GM15510 (cell line): ENCODE results near the gene LRRC56.

Source experiments
- POLR2A ChIP-seq: IDR thresholded peaks from 3 replicates; pipeline ENCODE4 v1.6.1; 2011; ENCODE audit warnings: borderline replicate concordance; ENCODE audit not compliant: insufficient read length; ENCODE audit errors: extremely low read depth

The LRRC56 gene

DNA sequence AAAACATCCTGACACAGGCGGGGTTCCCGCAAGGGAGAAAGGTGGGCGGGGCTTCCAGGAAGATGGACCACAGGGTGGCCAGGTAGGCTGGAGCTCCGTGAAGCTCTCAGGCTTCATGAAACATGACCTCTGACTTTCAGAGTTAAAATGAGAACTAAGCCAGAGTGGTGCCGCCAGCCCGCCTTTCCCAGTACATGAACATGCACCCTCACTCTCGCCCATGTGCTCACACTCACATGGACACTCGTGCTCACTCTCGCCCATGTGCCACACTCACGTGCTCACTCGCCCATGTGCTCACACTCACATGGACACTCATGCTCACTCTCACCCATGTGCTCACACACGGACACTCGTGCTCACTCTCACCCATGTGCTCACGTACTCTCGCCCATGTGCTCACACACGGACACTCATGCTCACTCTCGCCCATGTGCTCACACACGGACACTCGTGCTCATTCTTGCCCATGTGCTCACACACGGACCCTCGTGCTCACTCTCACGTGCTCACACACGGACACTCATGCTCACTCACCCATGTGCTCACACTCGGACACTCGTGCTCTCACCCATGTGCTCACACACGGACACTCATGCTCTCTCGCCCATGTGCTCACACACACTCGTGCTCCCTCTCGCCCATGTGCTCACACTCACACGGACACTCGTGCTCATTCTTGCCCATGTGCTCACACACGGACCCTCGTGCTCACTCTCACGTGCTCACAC lies 40.3 kb upstream of the LRRC56 start:
- no peak for TF ChIP-seq POLR2A

DNA sequence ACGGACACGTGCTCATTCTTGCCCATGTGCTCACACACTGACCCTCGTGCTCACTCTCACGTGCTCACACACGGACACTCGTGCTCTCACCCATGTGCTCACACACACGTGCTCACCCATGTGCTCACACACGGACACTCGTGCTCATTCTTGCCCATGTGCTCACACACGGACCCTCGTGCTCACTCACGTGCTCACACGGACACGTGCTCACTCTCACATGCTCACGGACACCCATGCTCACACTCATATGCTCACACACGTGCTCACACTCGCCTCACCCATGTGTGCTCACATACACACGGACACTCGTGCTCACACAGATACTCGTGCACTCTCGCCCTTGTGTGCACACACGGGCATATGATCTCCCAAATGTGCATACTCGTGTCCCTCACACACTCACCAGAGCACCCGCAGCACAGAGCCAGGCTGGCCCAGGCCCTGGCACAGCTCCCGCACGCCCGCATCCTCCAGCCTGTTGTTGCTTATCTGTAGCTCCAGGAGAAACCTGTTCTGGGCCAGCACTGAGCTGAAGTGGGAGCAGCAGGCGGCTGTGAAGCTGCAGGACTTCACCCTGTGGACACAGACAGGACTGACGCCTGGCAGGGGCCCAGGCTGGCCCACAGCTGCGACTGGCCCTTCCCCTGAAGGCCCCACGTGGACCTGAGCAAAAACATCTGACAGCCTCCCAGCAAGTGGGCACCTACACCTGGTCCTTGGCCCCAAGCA lies 39.6 kb upstream of the LRRC56 start:
- TF ChIP-seq POLR2A: no peak

- TF ChIP-seq POLR2A: no peak
These were observed 38.8 kb upstream of the LRRC56 start for GRCh38 chr11:498297-499181.

DNA sequence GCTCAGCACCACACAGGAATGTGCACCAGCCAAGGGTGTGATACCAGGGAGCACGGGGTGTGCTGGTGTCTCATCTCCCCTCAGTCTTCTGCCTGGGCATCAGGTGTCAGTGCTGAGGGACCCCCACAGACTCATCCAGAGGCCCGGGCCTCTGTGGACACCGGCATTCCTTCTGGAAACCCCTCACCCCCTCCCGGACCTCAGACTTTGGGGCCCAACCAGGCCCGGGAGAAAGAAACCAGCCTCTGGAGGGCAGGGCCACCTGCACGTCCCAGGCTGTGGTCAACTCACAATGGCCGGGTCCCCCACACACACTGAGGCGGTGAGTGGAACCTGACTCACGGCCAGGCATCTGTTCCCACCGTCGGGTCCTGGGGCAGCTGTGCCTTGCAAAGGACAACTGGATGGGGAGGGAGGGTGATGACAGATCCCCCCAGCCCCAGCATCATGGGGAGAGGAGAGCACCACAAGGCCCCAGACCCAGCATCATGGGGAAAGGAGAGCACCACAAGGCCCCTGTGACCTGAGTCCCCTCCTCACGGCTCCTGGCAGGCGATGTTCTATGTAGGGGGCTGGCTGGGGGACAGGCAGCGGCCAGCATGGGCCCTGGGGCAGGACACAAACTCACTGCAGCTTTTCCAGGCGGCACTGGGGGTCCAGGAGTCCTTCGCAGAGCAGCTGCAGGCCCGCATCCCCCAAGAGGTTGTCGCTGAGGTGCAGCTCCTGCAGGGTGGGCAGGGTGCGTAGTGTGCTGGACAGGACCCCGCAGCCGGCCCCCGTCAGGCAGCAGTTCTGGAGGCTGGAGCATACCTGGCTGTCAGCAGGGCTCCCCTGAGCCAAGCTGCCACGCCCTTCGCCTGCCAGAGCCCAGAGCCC lies 37.9 kb upstream of the LRRC56 start:
- no peak for TF ChIP-seq POLR2A

- TF ChIP-seq POLR2A: no peak
These were observed 36.2 kb upstream of the LRRC56 start for GRCh38 chr11:501001-501682.

DNA sequence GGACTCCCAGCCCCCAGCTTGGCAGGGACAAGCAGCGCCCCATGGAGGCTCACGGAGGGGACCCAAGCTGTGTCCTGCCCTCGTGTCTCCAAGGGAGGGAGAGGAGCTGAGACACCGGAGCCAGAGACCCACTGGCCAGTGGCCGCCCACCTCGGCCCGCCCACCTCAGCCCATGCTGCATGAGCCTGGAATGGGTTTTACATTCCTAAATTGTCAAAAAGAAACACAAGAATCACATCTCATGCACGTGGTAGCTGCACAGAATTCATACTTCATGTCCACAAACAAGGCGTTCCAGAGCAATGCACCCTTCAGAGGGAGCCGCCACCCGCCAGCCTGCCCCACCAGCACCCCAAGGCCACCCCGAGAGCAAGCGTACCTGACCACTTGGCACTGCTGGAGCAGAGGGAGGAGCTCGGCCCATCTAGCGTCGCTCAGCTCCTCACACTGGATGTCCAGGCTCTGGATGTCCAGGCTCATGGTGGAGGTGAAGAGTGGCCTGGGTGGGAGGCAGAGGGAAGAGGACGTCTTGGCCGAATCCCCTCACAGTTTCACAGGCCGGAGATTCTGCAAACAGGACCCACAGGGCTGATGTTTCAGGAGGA lies 35.5 kb upstream of the LRRC56 start:
- TF ChIP-seq POLR2A: no peak

- TF ChIP-seq POLR2A: no peak
These were observed 34.8 kb upstream of the LRRC56 start for GRCh38 chr11:502288-503178.

DNA sequence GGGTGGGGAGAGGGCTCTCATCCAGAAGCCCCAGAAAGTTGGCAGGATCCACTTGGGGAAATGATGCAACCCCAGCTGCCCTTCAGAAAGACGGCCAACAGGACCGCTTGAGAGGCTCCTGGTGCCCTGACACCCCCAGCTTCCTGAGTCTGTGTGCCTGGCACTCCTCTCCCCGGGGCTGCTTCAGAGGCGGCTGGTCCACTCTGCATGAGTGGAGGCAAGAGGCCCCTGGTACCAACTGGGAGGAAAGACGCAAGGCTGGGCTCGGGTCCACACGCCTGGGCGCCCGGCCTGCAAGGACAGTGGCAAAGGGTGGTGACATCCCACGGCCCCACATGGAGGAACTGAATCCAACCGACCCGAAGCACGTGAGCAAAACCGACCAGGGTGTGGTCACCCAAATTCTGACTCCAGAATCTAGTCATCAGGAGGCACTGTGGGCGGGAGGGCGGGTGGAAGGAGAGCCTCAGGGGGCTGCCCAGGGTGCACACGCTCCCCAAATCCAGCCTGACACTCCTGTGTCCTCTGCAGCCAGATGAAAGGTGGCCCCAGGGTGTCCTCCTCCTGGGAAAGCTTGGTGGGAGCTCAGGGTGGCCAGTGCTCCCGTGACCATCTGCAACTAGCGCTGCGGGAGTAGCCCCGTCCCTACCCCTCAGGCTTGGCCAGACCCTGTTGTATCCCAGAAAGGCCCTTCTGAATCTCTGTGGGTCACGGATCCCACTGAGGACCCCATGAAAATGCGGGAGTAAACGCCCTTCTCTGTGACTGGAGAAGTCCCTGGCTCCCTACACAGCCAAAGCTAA lies 33.9 kb upstream of the LRRC56 start:
- peak; percentile 39 for TF ChIP-seq POLR2A

DNA sequence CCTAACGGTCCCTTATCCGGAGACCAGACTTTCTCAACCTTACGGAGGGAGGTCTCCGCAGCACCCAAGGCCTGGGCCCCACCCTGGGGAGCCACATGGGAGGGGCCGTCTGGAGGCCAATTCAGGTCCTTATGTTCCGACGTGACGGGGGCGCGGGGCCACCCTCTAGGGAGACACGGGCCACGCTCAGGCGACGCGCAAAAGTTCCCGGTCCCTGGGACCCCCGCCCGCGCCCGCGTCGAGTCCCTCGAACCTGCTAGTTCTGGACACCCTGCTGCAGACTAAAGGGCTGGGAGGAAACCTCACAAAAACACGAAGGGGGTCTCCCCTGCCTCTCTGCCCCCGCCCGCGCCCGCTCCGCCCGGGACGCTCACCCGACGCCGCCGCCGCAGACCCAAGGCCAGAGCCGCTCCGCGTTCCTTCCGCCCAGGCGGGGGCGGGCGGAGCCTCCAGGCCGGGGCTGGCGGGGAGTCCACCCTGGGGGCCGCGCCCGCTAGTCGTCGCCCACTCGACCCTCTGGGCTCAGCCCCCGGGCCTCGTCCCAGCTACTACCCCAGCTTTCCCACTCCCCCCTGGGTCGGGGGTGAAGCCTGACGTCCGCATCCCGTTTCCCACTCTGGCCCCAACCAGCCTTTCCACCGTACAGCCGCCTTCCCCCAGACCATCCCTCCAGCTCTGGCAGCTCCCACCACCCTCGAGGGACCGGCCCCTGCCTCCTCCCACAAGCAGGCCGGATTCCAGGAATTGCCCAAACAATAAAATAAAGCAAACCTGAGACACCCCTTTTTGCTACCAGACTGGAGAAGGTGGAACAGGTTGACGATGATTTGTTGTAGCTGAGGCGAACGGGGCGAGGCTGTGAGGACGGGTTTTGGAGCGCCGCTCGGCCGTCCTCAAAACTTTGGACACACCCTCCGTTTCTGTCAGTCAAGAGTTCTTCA lies 33.0 kb upstream of the LRRC56 start:
- peak; percentile 33 for TF ChIP-seq POLR2A

DNA sequence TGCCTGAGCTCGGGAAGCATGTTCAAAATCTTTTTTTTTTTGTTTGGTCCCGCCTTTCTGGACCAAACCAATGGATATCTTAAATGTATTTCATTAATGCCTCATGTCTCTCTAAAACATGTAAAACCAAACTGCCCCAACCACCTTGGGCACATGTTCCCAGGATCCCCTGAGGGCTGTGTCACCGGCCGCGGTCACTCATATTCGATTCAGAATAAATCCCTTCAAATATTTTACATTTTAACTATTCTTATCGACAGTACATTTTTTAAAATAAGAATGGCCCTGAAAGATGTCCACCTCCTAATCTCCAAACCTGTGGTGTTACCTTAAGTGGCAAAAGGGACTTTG lies 32.4 kb upstream of the LRRC56 start:
- no peak for TF ChIP-seq POLR2A
